Stimulated activated CD4-positive, alpha-beta T cell treated with anti-CD3 and anti-CD28 coated beads, TNF-alpha, amount 100 ng/mL, for 24 hours (primary cell): ENCODE data around the gene ANKS1B.

Source experiments
- DNase-seq, 3 experiments: peaks; one replicate each; pipeline ENCODE4 v3.0.0-alpha.2; 2020; ENCODE audit warnings: low read depth in 3 of 3

ANKS1B gene

GRCh38 chr12:98819821-98820404, 1164.8 kb downstream of the ANKS1B start:
- no peak for DNase-seq

GRCh38 chr12:98819071-98819470, 1165.7 kb downstream of the ANKS1B start:
- DNase-seq = no peak

DNA sequence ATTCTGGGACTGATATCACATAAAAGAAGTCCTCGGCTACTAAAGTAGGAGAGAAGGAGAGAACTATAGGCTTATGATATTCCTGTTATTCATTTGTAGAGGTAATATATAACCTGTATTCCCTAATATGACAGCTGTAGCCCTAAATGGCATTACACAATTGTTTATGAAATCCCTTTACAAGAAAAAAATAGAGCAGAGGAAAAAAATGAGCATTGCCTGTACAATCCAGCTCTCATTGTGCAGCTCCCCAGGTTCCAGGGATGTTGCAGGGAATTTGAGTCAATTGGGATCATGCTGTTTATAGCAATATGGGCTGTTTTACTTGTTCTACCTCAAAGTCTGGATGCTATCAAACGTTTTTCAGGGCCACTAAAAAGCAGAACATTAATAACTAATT, 1166.5 kb downstream of the ANKS1B start:
- DNase-seq = no peak

GRCh38 chr12:98817742-98818141, 1167.0 kb downstream of the ANKS1B start:
- no peak for DNase-seq

DNA sequence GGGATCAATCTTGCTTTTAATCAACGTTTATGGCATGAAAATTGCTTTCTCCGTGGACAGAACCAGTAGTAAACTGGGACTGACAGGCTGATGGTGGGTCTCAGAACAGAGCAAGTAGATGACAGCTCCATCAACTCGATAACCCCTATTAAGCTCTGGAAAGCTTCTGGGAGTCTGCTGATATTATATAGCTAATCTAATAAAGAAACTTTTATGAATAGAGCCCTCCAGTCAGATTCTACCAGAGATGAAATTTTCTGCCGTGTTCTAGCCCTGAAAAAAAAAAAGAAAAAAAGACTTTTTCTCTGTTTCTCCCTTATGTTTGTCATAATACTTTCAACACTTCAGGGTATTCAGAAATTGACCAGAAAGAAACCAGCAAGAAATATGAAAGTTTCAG, 1168.0 kb downstream of the ANKS1B start:
- DNase-seq = no peak

GRCh38 chr12:98814254-98814653, 1170.5 kb downstream of the ANKS1B start:
- no peak for DNase-seq

GRCh38 chr12:98812225-98812624, 1172.5 kb downstream of the ANKS1B start:
- DNase-seq = no peak

DNA sequence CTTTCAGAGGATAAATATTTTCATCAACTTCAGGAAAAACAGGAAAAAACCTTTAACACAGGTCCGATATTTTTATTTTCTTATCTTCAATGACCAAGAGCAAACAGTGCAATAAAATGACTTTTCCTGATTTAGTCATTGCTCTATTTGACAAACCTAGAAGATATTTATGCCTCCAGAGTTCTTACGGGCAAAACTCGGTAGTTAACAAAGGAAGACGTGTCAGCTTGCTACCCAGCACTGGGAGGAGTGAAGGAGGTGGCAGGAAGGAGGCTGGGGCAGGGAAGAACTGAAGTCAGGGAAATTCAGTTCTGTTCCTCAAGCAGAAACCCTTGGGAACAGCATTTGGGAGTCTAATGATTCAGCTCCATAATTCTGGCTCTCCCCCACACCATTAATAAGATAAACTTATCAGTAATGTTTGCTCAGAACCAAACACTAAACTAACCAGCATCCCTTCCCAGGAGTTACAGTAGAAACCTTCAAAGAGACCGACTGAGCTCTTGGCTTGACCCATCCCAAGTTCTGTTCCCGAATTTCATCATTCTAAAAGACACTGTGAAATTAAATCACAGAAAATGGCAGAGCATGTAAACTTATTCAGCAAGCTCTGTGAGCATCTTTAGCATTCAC, 1176.4 kb downstream of the ANKS1B start:
- no peak for DNase-seq

DNA sequence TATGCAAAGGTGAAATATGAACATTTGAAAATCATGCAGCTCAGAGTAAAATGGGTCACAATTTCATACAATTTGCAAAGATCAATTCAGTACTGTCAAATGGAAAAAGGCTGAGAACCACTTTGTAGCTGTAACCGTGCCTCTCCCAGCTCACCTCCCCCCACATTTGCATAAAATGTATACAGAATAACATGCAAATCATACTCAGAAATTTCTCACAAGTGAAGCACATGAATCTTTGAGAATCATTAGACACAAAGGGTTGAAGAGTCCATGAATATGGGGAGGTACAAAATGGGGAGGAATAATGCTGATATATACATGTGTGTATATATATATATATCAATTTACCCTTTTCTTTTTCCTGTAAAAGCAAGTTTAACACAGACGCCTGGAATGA, 1177.5 kb downstream of the ANKS1B start:
- no peak for DNase-seq

GRCh38 chr12:98803468-98804209, 1181.1 kb downstream of the ANKS1B start:
- no peak for DNase-seq

GRCh38 chr12:98799822-98800221, 1184.9 kb downstream of the ANKS1B start:
- DNase-seq = no peak

DNA sequence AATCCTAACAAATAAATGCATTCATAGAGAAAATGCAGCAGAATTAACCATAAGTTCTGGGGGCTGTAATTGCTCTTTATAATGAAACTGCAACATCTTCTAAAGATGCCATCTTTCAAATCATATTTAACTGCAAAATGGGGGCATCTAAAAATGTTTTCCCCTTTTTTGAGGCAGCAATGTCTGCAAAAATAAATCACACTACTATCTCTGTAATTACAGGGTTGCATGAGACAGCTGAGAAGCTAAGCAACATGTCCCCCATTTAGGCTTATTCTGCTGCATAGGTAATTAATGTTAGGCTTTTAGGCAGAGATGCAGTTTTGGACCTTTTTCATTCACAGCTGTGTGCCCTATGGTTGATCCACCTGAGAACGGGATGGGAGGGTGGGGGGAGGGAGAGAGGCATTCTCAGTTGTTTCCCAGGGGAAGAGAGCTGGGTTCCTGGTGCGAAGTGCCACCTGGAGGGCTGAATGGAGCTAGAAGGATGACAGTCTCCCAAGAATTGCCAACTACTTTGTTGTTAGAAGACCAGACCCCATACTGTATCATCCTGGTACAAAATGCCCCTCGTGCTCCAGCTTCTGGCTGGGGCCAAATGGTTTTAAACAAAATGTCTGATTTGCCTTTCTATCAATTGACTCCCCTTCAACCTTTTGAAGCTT, 1185.5 kb downstream of the ANKS1B start:
- no peak for DNase-seq

- no peak for DNase-seq
Measured at GRCh38 chr12:98797200-98797599, 1187.5 kb downstream of the ANKS1B start.

GRCh38 chr12:98796745-98797144, 1188.0 kb downstream of the ANKS1B start:
- DNase-seq = no peak

GRCh38 chr12:98793121-98793520, 1191.6 kb downstream of the ANKS1B start:
- DNase-seq = no peak

DNA sequence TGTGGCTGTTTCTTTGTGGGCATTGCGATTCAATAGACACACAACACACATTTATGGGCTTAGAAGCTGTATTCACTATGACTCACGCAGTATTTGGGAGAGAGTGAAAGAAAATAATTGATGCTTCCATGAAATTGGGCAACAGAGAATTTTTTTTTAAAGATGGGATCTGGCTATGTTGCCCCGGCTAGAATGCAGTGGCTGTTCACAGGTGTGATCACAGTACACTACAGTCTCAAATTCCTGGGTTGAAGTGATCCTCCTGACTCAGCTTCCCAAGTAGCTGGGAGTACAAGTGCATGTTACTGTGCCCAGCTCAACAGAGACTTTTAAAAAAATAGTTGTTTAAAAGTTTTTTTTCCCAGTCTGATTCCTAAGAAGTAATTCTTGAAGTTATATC, 1193.3 kb downstream of the ANKS1B start:
- no peak for DNase-seq

GRCh38 chr12:98788396-98788795, 1196.3 kb downstream of the ANKS1B start:
- DNase-seq = no peak

GRCh38 chr12:98786653-98787052, 1198.1 kb downstream of the ANKS1B start:
- DNase-seq = no peak

DNA sequence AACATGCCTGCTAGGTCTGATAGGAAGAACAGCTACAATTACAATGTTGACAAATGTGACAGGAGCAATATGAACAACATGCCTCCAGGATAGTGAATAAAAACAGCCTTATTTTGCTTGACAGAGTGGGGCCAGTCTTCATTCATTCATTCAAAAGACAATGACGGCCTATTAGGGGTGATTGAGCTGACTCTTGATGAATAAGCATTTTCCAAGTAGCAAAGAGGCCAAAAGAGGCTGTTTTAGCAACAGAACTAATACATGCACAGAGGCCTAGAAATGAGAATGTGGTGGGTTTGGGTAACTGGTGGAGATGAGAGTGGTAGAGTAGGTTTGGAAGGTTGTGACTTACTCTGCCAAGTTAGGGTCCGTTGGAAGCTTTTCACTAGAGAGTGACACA, 1201.3 kb downstream of the ANKS1B start:
- no peak for DNase-seq

GRCh38 chr12:98780261-98780660, 1204.5 kb downstream of the ANKS1B start:
- DNase-seq = no peak

DNA sequence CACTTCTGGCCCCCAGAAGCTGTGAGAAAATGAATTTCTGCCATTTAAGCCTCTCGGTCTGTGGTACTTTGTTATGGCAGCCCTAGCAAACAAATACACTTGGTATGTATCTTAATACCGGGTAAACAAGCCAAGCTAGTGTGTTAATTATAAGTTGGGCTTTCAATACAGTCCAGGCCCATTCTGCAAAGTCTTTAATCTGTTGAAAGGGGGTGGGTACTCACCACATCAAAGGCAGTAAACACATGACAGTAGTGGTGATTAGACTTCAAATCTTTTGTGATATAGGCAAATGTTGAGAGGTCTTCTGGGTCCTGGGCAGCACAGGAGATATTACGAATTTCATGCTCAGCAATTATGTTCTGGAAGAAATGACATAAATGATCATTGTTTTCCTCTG, 1211.9 kb downstream of the ANKS1B start:
- no peak for DNase-seq
